ENCODE results near the gene VGLL4. TPM values are rescaled to one million over a fixed set of nuclear protein-coding genes. Genes with fewer than 3 reads are reported as not detected.

VGLL4 gene
- total RNA-seq, 1 experiment from 2014 or later = 42.1 TPM

DNA sequence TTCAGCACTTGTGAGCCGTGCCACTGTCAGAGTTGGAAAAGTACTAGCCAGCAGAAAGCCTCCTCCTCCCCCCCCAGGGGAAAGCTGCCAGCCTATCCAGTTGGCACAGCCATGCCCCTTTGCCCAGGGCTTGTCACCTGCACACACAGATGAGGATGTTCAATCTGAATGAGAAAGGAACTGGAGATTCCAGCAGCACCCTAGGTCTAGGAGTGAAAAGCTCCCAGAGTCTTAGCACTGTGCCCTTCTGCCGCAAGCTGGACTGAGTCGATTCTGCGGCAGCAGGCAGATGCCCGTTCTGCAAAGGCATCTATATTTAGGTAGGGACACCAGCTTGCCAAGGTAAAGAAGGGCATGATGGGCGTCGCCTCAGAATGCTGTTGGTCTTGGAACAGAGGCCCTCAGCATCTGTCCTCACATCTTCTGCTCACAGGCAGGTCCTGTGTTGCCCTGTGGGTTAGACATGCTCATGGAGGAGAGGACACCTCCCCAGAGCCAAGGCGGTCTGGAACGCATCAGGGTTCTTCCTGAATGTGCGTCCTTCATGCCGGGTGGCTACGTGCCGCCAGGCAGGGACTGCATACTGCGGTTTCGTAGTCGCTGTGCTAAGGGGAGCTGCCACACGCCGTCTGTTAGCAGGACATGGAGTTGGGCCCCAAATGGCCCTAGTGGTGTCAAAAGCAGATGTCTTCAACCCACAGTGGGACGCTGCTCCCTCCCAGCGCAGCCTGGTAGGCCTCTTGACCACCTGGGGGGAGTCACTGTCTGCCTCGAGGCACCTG, 109.5 kb downstream of the VGLL4 start:
- Mint-ChIP-seq H3K9me3 (no peaks in the 10 kb centered on the region), H3K27ac (0 out of 7 replicates have a peak overlapping the region, but pooled peaks of 1 of the 3 experiments have one; percentile 49), H3K4me1 (peaks cover 9 to 12% of the 10 kb centered on the region in 2 experiments), H3K27me3 (ENCODE audit: low read depth) (no peaks in the 10 kb centered on the region), H3K4me3 (no peak overlapping the region), H3K36me3 (ENCODE audit: insufficient read depth in 1 of 3, low read depth in 3 of 3) (no peaks in the 10 kb centered on the region)
- Histone ChIP-seq H2AK5ac (ENCODE audit: insufficient read length, low read length) (no peak overlapping the region), H4K5ac (ENCODE audit: insufficient read length, low read depth, low read length) (no peak overlapping the region), H3K79me2 (ENCODE audit: insufficient read depth, low read length) (no peaks in the 10 kb centered on the region), H3K56ac (ENCODE audit: insufficient read length, low read depth, low read length) (no peak overlapping the region), H4K91ac (ENCODE audit: insufficient read length, low read depth, low read length) (no peak overlapping the region), H2BK12ac (ENCODE audit: insufficient read length, low read depth, low read length) (no peak overlapping the region), H3K9ac (ENCODE audit: extremely low read depth, insufficient read length, low read length) (no peak overlapping the region), H4K8ac (replicated peaks; ENCODE audit: insufficient read length, low read depth, low read length) (no peak overlapping the region), H3K4me1 (ENCODE audit: insufficient read depth, low read length) (no peaks in the 10 kb centered on the region), H3K23me2 (ENCODE audit: insufficient read length, low read depth, low read length, poor library complexity, severe bottlenecking) (no peaks in the 10 kb centered on the region), H3K27me3 (ENCODE audit: insufficient read depth, low read length) (no peaks in the 10 kb centered on the region), H2BK5ac (ENCODE audit: insufficient read length, low read length) (no peak overlapping the region), H3K79me1 (ENCODE audit: insufficient read depth, low read depth, low read length, poor library complexity, severe bottlenecking) (no peaks in the 10 kb centered on the region), H2AFZ (ENCODE audit: low read length) (no peak overlapping the region), H2BK20ac (ENCODE audit: low read depth, low read length, poor library complexity, severe bottlenecking) (no peak overlapping the region), H3K23ac (ENCODE audit: insufficient read length, low read depth, low read length) (no peak overlapping the region), H3K4me2 (ENCODE audit: insufficient read depth, insufficient read length, low read length) (no peak overlapping the region), H3K14ac (ENCODE audit: insufficient read depth, low read length) (no peak overlapping the region), H3K4ac (ENCODE audit: low read depth, low read length) (no peak overlapping the region), H3K9me3 (ENCODE audit: control insufficient read depth, low read depth, low read length) (no peaks in the 10 kb centered on the region), H2BK120ac (ENCODE audit: low read depth, low read length, poor library complexity, severe bottlenecking) (no peak overlapping the region), H3K27ac (ENCODE audit: insufficient read length, low read depth, low read length) (no peak overlapping the region), H2BK15ac (ENCODE audit: low read depth, low read length) (no peak overlapping the region), H3K18ac (ENCODE audit: insufficient read length, low read depth, low read length) (no peak overlapping the region), H4K20me1 (ENCODE audit: control insufficient read depth, insufficient read depth, insufficient read length) (no peaks in the 10 kb centered on the region), H3T11ph (ENCODE audit: low read length) (no peak overlapping the region)
- no peak for DNase-seq
- TF ChIP-seq CTCF (conservative IDR thresholded peaks at IDR 0.05) = no peak
- no CpG with 5 or more reads among the region's 21 CpGs for WGBS (ENCODE audit: extremely low coverage, insufficient read length, low lambda C conversion rate)

All from H9 (cell line).